Renal cortex interstitium (tissue), 11 donors: ENCODE data around the gene UTP25. TPM values are rescaled to one million over a fixed set of nuclear protein-coding genes. Genes with fewer than 3 reads are reported as not detected.

Experiments used
- DNase-seq, 11 donors: peaks; one replicate each; pipeline ENCODE4 v3.0.0-alpha.2; 2013; ENCODE audit warnings: low read depth in 9 of 11, low spot score in 4 of 11; ENCODE audit errors: extremely low read depth in 1 of 11
- polyA plus RNA-seq, 3 donors: library from polyadenylated mRNA; unstranded; fragments of 120-200 nt; gene quantifications; one replicate each; pipeline ENCODE4 v1.2.1, GENCODE V29; 2013; ENCODE audit not compliant: insufficient read length in 3 of 3

The UTP25 gene
- polyA plus RNA-seq, 3 donors: 9.4 to 11.3 (median 11.1) TPM

- DNase-seq: no peak
Measured at GRCh38 chr1:209858561-209859103, 30.9 kb downstream of the UTP25 start.

GRCh38 chr1:209860293-209860881, 32.6 kb downstream of the UTP25 start:
- DNase-seq: peak; percentile 35 to 73 (median 62)

DNA sequence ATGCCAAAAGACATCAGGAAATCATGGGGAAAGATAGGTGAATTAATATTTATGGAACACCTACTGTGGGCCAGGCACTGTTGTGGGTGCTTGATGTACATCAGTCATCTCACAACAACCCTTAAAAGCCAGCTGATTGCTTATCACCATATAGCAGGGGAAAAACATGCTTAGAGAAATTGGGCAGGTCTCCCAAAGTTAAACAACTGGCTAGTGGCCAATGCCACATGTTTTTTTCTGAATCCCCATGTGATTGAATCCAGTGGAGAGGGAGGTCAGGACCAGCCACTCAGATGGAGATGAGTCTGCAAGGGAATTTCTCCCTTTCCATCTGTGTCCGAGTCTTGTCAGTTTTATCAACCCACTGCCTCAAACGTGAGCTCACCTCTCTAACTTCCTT, 33.5 kb downstream of the UTP25 start:
- no peak for DNase-seq

DNA sequence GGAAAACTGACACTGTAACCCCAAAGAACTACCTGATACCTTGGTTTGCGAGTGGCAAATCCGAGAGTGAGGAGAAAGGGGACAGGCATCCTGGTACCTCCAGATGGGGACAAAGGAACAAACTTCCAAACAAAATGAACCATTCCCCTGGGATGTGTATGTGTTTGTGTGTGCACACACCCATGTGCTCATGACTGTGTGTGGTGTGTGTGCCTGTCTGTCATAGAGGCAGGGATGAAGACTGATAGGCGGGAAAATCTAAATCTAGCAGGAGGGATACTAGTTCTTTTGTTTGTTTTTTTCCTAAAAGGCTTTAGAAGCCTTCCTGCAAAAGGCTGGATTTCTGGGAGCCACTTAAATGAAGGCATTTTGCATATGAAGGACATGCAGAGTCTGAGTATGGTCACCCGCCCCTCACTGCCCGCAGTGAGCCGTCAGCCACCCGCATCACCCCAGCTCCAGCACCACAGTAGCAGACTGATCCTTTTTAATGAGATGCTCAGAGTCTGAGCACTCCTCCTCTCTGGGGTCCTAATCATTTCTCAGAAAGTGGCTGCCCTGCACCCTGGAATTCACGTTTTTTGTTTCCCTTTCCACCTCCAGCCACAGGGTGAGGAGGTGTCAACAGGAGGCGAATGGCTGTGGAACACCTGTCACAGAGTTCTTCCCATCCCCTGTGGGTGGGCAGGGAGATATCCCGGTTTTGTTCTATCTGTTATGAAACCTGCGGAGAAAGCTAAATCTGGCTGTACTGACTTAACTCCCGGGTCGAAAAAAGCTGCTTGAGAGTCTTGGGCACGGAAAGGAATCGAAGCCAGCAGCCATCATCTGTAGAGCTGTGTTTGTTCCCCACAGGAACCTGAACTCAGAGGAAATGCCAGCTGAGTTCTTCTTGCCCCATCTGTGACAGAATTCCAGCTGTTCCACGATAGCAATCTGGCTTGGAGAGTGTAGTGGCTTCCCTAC, 34.9 kb downstream of the UTP25 start:
- DNase-seq: no peak

DNA sequence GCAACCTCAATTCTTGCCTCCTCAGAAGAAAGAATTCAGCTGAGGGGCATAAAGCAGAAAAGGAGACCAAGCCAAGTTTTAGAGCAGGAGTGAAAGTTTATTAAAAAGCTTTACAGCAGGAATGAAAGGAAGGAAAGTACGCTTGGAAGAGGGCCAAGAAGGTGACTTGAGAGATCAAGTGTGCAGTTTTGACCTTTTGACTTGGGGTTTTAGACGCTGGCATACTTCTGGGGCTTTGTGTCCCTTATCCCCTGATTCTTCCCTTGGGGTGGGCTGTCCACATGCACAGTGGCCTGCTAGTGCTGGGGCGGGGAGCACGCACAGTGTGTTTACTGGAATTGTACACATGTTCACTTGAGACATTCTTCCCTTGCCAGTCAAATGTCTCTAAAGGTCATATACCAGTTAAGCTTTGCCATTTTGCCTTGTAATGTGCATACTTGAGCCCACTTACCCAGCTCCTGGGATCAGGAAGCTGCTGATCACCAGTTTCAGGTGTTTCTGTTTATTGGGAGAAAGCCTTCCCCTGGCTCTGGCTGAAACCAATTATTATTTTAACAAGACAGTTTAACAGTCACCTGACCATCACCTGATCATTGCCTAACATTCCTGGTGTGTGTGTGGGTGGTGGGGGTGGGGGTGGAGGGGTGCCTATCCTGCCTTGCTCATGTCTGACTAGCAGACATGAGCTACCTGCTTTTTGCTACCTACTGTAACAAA, 36.2 kb downstream of the UTP25 start:
- DNase-seq: no peak

DNA sequence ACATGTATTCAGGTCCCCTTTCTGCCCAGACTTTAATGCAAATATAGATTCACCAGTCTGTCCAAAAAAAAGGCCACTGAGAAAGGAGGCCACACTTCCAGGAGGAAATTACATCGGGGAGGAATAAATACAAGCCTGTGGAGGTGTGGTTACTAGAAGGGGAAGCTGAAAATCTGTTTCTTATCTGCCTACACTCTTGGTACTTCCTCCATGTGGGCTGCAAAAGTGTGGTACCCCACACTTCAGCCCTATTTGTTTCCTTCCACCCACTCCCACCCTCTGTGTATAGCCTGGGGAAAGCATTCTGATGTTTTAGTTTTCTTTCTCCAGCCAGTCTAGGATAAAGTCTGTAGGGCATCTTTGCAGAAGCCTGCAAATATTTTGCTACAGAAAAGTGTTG, 38.4 kb downstream of the UTP25 start:
- no peak for DNase-seq

- no peak for DNase-seq
Measured at GRCh38 chr1:209869291-209870149, 41.7 kb downstream of the UTP25 start.

- DNase-seq: no peak
Measured at GRCh38 chr1:209870151-209870831, 42.5 kb downstream of the UTP25 start.

DNA sequence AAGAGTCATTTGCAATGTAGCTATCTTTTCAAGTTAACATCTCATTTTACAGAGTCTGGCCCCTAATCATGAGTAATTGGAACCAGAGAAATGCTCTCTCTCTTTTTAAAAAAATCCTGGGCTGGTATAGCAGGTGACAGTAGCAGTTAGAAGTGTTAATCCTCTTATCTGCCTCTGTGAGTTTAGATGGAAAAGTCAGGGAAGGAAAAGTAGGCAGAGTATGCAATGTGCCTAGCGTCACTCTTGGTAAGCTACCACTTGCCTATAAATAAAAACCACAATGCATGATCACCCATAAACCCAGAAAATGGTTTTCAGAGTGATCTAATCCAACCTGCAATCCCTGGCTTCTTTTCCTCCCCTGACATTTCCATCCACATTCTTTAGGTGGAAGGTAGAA, 43.2 kb downstream of the UTP25 start:
- DNase-seq: no peak

DNA sequence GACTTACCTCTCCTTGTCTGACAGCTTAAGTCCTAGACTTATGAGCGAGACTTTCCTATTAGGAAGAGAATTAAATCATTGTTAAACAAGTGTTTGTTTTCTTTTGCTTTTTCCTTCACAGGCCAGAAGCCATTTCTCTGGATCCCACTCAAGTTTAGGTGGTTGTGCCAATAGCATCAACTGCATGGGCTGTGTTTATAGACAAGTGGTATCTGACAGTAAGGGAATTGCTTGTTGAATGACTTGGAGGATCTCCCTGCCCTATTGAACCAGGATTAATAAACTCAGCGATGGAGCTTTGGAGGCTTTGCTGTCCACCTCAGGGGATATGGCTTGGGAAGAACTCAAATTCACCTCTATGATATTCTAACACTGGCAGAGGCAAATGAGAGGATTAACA, 43.7 kb downstream of the UTP25 start:
- no peak for DNase-seq

- no peak for DNase-seq
Measured at GRCh38 chr1:209873067-209873799, 45.5 kb downstream of the UTP25 start.

DNA sequence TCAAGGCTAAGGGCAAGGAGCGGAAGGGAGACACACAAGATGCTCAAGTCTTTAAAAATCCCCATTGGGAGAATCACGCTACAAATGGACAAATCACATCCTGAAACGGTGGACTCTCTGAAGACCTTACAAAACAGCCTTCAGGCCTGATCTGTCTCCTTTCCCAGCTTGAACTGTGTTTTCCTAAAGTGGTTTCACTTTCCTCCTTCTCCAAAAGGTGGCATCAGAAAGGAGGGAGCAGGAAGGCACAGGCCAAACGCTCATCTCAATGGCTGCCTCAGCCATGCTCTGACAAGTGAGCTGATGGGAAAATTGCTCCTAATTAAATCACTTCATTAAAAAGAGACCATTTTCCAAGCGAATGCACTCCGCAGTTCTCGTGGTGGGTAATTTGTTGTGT, 47.7 kb downstream of the UTP25 start:
- no peak for DNase-seq

- DNase-seq: no peak
Measured at GRCh38 chr1:209876078-209876800, 48.5 kb downstream of the UTP25 start.

- no peak for DNase-seq
Measured at GRCh38 chr1:209877087-209877764, 49.5 kb downstream of the UTP25 start.

DNA sequence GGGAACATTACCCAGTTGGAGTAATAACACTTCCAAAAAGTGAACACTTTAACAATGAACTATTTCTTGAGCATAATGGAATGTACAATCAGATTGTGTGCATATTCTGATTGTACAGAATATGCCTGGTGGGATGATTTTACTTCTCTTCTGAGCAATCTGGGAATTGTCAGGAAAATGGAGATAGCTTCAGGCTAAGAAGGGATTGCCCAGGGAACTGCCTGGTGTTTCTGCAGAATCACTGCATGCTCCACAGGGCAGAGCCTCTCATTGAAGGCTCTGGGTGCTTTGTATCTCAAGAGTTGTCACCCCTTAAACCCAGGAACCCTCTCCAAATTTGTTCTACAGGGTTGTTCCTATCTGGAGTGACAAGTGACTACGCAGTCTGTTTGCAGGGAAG, 51.2 kb downstream of the UTP25 start:
- no peak for DNase-seq

DNA sequence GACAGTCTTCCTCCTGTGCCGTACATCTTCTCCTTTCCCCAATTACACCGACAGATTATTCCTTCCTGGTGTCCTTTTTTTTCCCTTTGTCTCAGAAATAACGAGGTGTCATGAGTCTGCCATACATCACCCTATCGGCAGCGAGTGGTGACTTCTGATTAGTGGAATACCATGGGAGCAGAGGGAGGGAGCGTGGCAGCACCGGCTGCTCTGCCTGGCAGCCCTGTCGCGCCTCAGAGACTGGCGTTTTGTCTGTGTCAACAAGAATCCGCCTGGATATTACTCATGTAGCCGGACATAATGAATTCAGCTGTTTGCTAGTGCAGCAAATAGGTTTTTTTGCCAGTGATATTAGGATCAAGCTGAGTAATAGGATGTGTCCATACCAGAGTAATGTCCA, 51.8 kb downstream of the UTP25 start:
- no peak for DNase-seq
